ENCODE data around the gene STN1.

Gene STN1

GRCh38 chr10:103890688-103891087, 27.3 kb downstream of the STN1 start:
- DNase-seq, result no peak

- DNase-seq, result no peak
Measured at GRCh38 chr10:103890194-103890658, 27.8 kb downstream of the STN1 start.

- DNase-seq, result no peak
Measured at GRCh38 chr10:103889121-103889720, 28.8 kb downstream of the STN1 start.

GRCh38 chr10:103888113-103888841, 29.7 kb downstream of the STN1 start:
- DNase-seq, result peak; percentile 13

- no peak for DNase-seq
Measured at GRCh38 chr10:103885617-103886016, 32.4 kb downstream of the STN1 start.

- DNase-seq, result peak; percentile 9
Measured at GRCh38 chr10:103884681-103885139, 33.3 kb downstream of the STN1 start.

GRCh38 chr10:103882285-103883007, 35.5 kb downstream of the STN1 start:
- DNase-seq, result no peak

- peak; percentile 79 for DNase-seq
Measured at GRCh38 chr10:103881416-103882284, 36.3 kb downstream of the STN1 start.

GRCh38 chr10:103879831-103880230, 38.2 kb downstream of the STN1 start:
- DNase-seq, result no peak

GRCh38 chr10:103879409-103879808, 38.6 kb downstream of the STN1 start:
- DNase-seq, result no peak

- DNase-seq, result no peak
Measured at GRCh38 chr10:103877861-103878260, 40.1 kb downstream of the STN1 start.

GRCh38 chr10:103876155-103876554, 41.8 kb downstream of the STN1 start:
- no peak for DNase-seq

GRCh38 chr10:103874730-103875129, 43.3 kb downstream of the STN1 start:
- no peak for DNase-seq

- DNase-seq, result no peak
Measured at GRCh38 chr10:103872137-103872931, 45.6 kb downstream of the STN1 start.

- no peak for DNase-seq
Measured at GRCh38 chr10:103871006-103871405, 47.0 kb downstream of the STN1 start.

- no peak for DNase-seq
Measured at GRCh38 chr10:103870516-103870915, 47.5 kb downstream of the STN1 start.

GRCh38 chr10:103869336-103869735, 48.6 kb downstream of the STN1 start:
- no peak for DNase-seq

- DNase-seq, result no peak
Measured at GRCh38 chr10:103868200-103868599, 49.8 kb downstream of the STN1 start.

- DNase-seq, result no peak
Measured at GRCh38 chr10:103861505-103861904, 56.5 kb downstream of the STN1 start.

GRCh38 chr10:103859161-103860086, 58.6 kb downstream of the STN1 start:
- DNase-seq, result no peak

GRCh38 chr10:103858360-103858759, 59.6 kb downstream of the STN1 start:
- DNase-seq, result no peak

Measured in NCI-H1105 (cell line).